Testis (tissue), 3 donors: ENCODE results near the gene P2RY12. TPM values are rescaled to one million over a fixed set of nuclear protein-coding genes. Genes with fewer than 3 reads are reported as not detected.

Experiments
- DNase-seq: peaks from one replicate; pipeline ENCODE4 v3.0.0-alpha.2; 2019
- H3K27ac ChIP-seq, 2 donors: fragments of 200-600 bp; sonication (generic); one replicate each; pipeline ENCODE4 v1.5.1; 2019
- H3K27me3 ChIP-seq: fragments of 200-600 bp; sonication (generic); one replicate; pipeline ENCODE4 v1.5.1; 2019
- H3K36me3 ChIP-seq: fragments of 200-600 bp; sonication (generic); one replicate; pipeline ENCODE4 v1.5.1; 2017; ENCODE audit warnings: low read depth; ENCODE audit errors: missing control alignments
- H3K4me1 ChIP-seq: fragments of 200-600 bp; sonication (generic); one replicate; pipeline ENCODE4 v1.5.1; 2019
- H3K4me3 ChIP-seq, 2 donors: fragments of 200-600 bp; sonication (generic); one replicate each; pipeline ENCODE4 v1.5.1; 2017 to 2019
- H3K9me3 ChIP-seq: fragments of 200-600 bp; sonication (generic); one replicate; pipeline ENCODE4 v1.5.1; 2017
- POLR2A ChIP-seq: fragments of 450-650 bp; IDR thresholded peaks from one replicate; pipeline ENCODE4 v1.6.1; 2017; ENCODE audit warnings: antibody characterized with exemption, mild to moderate bottlenecking, moderate library complexity
- WGBS, 2 donors: methylation state at CpG; one replicate each; pipeline ENCODE4 v1.1.5; 2018; 5-methylcytosine and 5-hydroxymethylcytosine counted together
- intact Hi-C: fragments of 100-400 bp; cut with DNase I; formaldehyde crosslinking; loops from one replicate; pipeline ENCODE4 v1.15.1; 2023; ENCODE audit warnings: low total_unique reads
- polyA plus RNA-seq: library from polyadenylated mRNA; stranded (reverse); fragments of 350-450 nt; fragmentation: Illumina TruSeq; extraction: RNeasy Lipid Tissue Mini Kit (QIAGEN cat#74804); gene quantifications from one replicate; pipeline ENCODE4 v1.2.3, GENCODE V29; 2014; ENCODE audit warnings: low read depth, low replicate concordance; ENCODE audit not compliant: insufficient read depth
- total RNA-seq, 2 donors: library from RNA; depleted of rRNA; stranded (reverse); fragments of >200 nt; gene quantifications; one replicate each; pipeline ENCODE4 v1.2.3, GENCODE V29; 2016
- TF ChIP-seq, protein P1 (sequence below), 3 experiments: fragments of 450-650 bp in 2 of 3; fragments of 200-600 bp in 1 of 3; sonication (generic) in 1 of 3; IDR thresholded peaks; one replicate each; pipeline ENCODE4 v1.5.1; 2016 to 2019; ENCODE audit warnings: antibody characterized with exemption in 3 of 3, mild to moderate bottlenecking in 2 of 3, moderate library complexity in 1 of 3

P2RY12 gene
- total and polyA plus RNA-seq, 3 donors from 2014 or later = 0.47 TPM; not detected in 2

DNA sequence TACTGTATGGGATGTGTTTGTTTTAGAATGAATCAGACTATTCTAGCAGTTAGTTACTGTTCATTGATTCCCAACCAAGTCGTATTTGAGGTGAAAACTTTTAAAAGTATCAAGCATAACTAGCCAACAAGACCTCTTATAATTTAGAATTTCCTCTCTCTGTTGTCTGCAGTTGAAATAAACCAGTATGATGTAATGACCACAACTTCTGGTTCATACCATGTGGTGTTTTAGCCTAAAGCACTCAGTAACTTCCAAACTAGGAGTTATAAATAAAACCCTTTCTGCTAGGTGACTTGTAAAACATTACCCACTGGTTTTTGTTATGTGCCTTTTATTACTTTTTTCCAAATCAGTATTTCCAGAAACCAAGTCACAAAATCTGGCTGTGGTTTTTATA is 19.8 kb upstream of the P2RY12 start:
- H3K4me3 ChIP-seq = no peak overlapping the region
- H3K27me3 ChIP-seq = no peaks in the 10 kb centered on the region
- H3K27ac ChIP-seq = no peak overlapping the region
- intact Hi-C loops = no loop called here
- H3K9me3 ChIP-seq = no peaks in the 10 kb centered on the region
- TF ChIP-seq POLR2A = no peak
- 89% methylated on average over 1 of the region's 1 CpG for WGBS, 2 donors
- no peaks in the 10 kb centered on the region for H3K36me3 ChIP-seq
- no peak for DNase-seq
- no peaks in the 10 kb centered on the region for H3K4me1 ChIP-seq

DNA sequence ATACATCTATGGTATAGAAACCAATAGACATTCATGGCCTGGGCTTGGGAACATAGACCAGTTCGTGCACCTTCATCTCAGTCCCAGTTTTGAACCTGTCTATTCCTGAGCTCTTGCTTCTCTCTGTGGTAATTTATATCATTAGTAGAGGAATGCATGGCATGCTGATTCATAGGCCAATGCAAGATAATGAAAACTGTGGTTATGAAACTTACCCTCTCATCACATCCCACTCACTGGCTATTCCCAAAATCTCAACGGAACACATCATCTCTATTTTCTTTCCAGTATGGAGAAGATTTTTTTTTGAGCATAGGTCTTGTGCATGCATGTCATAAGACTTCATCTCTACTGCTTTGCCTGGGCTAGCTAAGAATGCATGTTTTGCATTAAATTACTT is 18.7 kb upstream of the P2RY12 start:
- no peaks in the 10 kb centered on the region for H3K36me3 ChIP-seq
- H3K27ac ChIP-seq = no peak overlapping the region
- DNase-seq = no peak
- no peaks in the 10 kb centered on the region for H3K27me3 ChIP-seq
- intact Hi-C loops = no loop called here
- no peaks in the 10 kb centered on the region for H3K4me1 ChIP-seq
- no peak for TF ChIP-seq POLR2A
- TF ChIP-seq, protein P1, sequence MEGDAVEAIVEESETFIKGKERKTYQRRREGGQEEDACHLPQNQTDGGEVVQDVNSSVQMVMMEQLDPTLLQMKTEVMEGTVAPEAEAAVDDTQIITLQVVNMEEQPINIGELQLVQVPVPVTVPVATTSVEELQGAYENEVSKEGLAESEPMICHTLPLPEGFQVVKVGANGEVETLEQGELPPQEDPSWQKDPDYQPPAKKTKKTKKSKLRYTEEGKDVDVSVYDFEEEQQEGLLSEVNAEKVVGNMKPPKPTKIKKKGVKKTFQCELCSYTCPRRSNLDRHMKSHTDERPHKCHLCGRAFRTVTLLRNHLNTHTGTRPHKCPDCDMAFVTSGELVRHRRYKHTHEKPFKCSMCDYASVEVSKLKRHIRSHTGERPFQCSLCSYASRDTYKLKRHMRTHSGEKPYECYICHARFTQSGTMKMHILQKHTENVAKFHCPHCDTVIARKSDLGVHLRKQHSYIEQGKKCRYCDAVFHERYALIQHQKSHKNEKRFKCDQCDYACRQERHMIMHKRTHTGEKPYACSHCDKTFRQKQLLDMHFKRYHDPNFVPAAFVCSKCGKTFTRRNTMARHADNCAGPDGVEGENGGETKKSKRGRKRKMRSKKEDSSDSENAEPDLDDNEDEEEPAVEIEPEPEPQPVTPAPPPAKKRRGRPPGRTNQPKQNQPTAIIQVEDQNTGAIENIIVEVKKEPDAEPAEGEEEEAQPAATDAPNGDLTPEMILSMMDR (IDR thresholded peaks at IDR 0.05) = no peak
- 69 to 89% methylated on average over 2 of the region's 2 CpGs for WGBS, 2 donors
- no peaks in the 10 kb centered on the region for H3K9me3 ChIP-seq
- H3K4me3 ChIP-seq = no peak overlapping the region

DNA sequence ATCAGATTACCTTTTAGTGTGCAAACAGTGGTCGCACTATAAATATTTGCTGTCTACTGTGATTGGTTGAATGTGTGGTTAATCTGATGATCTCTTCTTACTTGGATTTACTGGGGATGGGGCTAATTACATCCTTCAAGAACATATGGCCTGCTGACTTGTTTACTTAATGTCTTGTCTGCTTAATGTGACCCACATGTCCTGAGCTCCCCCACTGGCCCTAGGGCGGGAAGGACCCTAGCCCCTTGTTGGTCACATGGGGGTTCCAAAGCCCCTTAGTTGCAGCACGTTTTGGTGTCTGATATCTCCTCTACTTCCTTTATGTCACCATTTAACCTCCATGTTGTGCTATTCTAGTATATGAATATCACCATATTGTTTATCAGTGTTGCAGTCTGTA is 17.8 kb upstream of the P2RY12 start:
- Histone ChIP-seq H3K27ac (no peak overlapping the region), H3K4me3 (no peak overlapping the region), H3K27me3 (no peaks in the 10 kb centered on the region), H3K36me3 (no peaks in the 10 kb centered on the region), H3K9me3 (no peaks in the 10 kb centered on the region), H3K4me1 (no peaks in the 10 kb centered on the region)
- intact Hi-C loops = no loop called here
- no peak for DNase-seq
- 81 to 85% methylated on average over 3 of the region's 3 CpGs for WGBS, 2 donors
- TF ChIP-seq POLR2A = no peak
- TF ChIP-seq, protein P1 (IDR thresholded peaks at IDR 0.05) = no peak

DNA sequence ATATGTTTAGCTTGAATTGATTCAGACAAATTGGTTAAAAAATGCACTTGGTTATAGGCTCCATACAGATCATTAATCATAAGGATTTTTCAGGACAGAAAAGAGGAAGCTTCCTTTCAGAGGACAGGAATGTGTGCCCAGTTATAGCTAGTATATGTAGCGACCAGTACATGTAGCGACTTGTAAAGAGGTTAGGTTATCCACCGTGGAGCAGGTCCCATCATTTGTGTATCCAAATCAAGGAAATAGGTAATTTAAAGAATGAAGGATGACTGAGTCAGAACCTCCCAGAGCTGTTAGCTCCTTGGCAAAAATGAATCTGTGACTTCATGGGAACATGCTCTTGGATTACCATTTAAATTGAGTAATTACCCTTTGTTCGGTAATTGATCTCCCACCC is 15.8 kb upstream of the P2RY12 start:
- Histone ChIP-seq H3K27ac (no peak overlapping the region), H3K9me3 (no peaks in the 10 kb centered on the region), H3K36me3 (no peaks in the 10 kb centered on the region), H3K27me3 (no peaks in the 10 kb centered on the region), H3K4me1 (no peaks in the 10 kb centered on the region), H3K4me3 (no peak overlapping the region)
- no peak for DNase-seq
- TF ChIP-seq, protein P1 (IDR thresholded peaks at IDR 0.05) = no peak
- no peak for TF ChIP-seq POLR2A
- 92 to 94% methylated on average over 4 of the region's 4 CpGs for WGBS, 2 donors
- intact Hi-C loops = no loop called here

DNA sequence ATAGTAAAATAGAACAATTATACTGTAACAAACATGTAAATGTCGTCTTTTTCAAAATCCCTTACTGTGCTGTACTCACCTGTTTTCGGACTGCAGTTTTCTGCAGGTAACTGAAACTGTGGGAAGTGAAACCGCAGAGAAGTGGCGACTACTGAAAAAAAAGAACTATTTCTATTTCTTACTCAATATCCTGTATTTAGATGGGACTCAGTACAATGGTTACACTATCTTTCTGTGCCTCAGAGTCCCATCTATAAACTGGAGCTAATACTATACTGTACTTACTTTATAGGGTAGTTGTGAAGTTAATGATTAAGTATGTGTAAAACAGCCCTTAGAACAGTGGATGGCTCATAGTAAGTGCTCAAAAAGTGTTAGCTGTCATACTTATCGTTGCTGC is 14.3 kb upstream of the P2RY12 start:
- Histone ChIP-seq H3K9me3 (no peaks in the 10 kb centered on the region), H3K4me3 (no peak overlapping the region), H3K27me3 (no peaks in the 10 kb centered on the region), H3K36me3 (no peaks in the 10 kb centered on the region), H3K27ac (no peak overlapping the region), H3K4me1 (no peaks in the 10 kb centered on the region)
- WGBS, 2 donors = 80 to 90% methylated on average over 5 of the region's 5 CpGs
- intact Hi-C loops = no loop called here
- DNase-seq = no peak
- no peak for TF ChIP-seq POLR2A
- TF ChIP-seq, protein P1 (IDR thresholded peaks at IDR 0.05) = no peak
